Neural crest cell (in vitro differentiated cells): ENCODE data around the gene RUNX2. TPM values are rescaled to one million over a fixed set of nuclear protein-coding genes. Genes with fewer than 3 reads are reported as not detected.

Source experiments
- DNase-seq: peaks from one replicate; pipeline ENCODE4 v3.0.0; 2021; ENCODE audit warnings: low read depth, mixed read lengths, low spot score
- H3K27ac Mint-ChIP-seq: one replicate; pipeline ENCODE4 v1.8.0; 2021; ENCODE audit warnings: mild to moderate bottlenecking, mixed read lengths; ENCODE audit not compliant: unreplicated experiment
- H3K27me3 Mint-ChIP-seq: 2 replicates; pipeline ENCODE4 v1.8.0; 2021; ENCODE audit warnings: low read depth, mild to moderate bottlenecking, mixed read lengths
- H3K36me3 Mint-ChIP-seq: 2 replicates; pipeline ENCODE4 v1.8.0; 2021; ENCODE audit warnings: low read depth, mild to moderate bottlenecking, mixed read lengths
- H3K4me1 Mint-ChIP-seq: 2 replicates; pipeline ENCODE4 v1.8.0; 2021; ENCODE audit warnings: mixed read lengths
- H3K4me3 Mint-ChIP-seq: one replicate; pipeline ENCODE4 v1.8.0; 2021; ENCODE audit warnings: mild to moderate bottlenecking, mixed read lengths
- H3K9me3 Mint-ChIP-seq: 2 replicates; pipeline ENCODE4 v1.8.0; 2021; ENCODE audit warnings: mixed read lengths
- total RNA-seq: library from RNA; stranded (reverse); gene quantifications from 2 replicates; pipeline ENCODE4 v1.2.1, GENCODE V29; 2021
- TF ChIP-seq, protein P1 (sequence below): fragments of 200-600 bp; sonication (generic); conservative IDR thresholded peaks from 2 replicates; pipeline ENCODE4 v1.5.0; 2021; ENCODE audit warnings: antibody characterized with exemption, mild to moderate bottlenecking

RUNX2 gene
- total RNA-seq, 1 donor from 2014 or later = 0.16 TPM

DNA sequence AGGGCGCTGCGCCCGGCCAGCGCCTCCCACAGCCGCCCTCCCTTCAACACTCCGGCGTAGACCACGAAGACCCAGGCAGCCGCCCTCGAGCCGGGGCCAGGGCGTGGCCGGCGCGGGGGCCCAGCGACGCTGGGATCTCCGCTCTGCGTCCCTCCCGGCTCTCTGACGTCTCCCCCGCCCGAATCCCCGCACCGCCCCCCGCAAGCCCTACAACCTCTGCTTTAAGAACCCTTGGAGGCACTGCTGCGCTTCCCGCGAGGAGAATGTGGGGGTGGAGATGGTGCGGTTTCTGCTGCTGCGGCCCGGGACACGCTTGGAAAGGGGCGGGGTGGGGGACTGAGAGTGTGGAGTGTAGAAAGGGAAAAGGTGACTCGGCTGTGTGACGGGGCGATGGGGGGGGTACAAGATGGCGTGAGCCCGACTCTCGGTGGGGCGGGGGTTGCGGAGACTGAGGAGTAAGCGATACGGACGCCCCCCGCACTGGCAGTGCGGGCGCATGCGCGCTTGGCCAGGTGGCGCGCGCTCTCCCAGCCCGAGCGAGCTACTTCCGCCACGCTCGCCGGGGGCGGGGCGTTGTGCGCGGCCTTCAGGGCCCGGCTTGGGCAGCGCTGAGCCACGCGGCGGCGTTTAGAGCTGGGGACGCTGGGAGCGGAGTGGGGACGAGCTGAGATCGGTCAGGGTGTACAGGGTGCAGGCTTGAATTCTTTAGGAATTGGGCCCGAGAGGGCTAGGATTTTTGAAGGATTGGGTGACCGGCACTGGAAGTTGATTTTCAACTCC lies 49.6 kb downstream of the RUNX2 start, which contains the start of gene SUPT3H:
SUPT3H (minus strand) TSS at position 381 of the 780 bp plus-strand sequence.
- peak; percentile 80 for DNase-seq
- Mint-ChIP-seq H3K27me3 (no peaks in the 10 kb centered on the region), H3K36me3 (no peaks in the 10 kb centered on the region), H3K4me1 (peaks cover 25% of the 10 kb centered on the region), H3K4me3 (peak within 1 kb of the TSS; percentile 99), H3K27ac (peak within 1 kb of the TSS; percentile 99), H3K9me3 (no peaks in the 10 kb centered on the region)
- TF ChIP-seq, protein P1, sequence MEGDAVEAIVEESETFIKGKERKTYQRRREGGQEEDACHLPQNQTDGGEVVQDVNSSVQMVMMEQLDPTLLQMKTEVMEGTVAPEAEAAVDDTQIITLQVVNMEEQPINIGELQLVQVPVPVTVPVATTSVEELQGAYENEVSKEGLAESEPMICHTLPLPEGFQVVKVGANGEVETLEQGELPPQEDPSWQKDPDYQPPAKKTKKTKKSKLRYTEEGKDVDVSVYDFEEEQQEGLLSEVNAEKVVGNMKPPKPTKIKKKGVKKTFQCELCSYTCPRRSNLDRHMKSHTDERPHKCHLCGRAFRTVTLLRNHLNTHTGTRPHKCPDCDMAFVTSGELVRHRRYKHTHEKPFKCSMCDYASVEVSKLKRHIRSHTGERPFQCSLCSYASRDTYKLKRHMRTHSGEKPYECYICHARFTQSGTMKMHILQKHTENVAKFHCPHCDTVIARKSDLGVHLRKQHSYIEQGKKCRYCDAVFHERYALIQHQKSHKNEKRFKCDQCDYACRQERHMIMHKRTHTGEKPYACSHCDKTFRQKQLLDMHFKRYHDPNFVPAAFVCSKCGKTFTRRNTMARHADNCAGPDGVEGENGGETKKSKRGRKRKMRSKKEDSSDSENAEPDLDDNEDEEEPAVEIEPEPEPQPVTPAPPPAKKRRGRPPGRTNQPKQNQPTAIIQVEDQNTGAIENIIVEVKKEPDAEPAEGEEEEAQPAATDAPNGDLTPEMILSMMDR = peak; percentile 30

DNA sequence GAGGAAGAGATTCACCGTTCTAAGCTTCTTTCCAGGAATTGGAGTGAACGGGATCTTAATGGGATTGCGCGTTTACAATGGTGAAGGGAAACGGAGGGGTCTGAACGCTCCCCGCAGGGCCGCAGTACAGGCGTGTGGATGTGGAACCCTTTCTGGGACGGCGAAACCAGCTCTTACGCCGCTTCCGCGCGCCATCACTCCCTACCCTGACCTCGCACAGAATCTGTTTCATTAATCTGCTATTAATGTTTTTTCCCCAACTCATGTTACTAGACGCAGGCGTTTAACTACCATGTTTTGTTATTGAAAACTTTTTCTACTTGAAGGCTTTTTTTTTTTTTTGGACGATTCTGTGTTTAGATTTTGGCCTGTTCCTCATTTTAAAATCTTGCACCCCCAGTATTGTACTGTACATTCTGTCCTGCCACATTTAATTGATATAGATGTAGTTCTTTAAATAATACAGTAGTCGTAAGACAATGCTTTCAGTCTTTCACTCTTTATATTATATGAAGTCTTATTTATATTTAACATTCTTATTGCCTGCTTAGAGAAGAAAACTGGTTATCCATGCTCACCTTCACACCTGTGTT lies 50.3 kb downstream of the RUNX2 start:
- DNase-seq = no peak
- no peaks in the 10 kb centered on the region for H3K27me3 Mint-ChIP-seq
- no peaks in the 10 kb centered on the region for H3K9me3 Mint-ChIP-seq
- peak overlapping the region; percentile 99 for H3K4me3 Mint-ChIP-seq
- no peaks in the 10 kb centered on the region for H3K36me3 Mint-ChIP-seq
- peak overlapping the region; percentile 99 for H3K27ac Mint-ChIP-seq
- H3K4me1 Mint-ChIP-seq = peaks cover 25% of the 10 kb centered on the region
- TF ChIP-seq, protein P1 = no peak

DNA sequence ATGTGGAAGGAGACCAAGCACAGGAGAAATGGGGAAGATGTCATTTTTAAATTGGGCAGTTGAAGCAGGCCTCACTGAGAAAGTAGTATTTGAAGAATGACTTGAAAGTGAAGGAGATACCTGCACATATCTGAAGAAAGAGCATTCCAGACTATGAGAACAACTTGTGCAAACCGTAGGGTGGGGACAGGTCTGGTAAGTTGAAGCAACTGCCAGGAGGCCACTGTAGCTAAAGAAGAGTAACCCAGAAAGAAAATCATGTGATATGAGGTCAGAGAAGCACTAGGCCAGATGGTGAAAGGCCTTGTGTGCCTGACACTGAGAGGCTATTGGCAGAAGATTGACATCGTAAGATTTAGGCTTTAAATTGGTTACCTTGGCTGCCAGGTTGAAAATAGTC lies 54.3 kb downstream of the RUNX2 start:
- no peaks in the 10 kb centered on the region for H3K9me3 Mint-ChIP-seq
- TF ChIP-seq, protein P1 = no peak
- H3K4me3 Mint-ChIP-seq = no peak overlapping the region
- no peak for DNase-seq
- peaks cover 12% of the 10 kb centered on the region for H3K4me1 Mint-ChIP-seq
- H3K27ac Mint-ChIP-seq = no peak overlapping the region
- H3K36me3 Mint-ChIP-seq = no peaks in the 10 kb centered on the region
- no peaks in the 10 kb centered on the region for H3K27me3 Mint-ChIP-seq

DNA sequence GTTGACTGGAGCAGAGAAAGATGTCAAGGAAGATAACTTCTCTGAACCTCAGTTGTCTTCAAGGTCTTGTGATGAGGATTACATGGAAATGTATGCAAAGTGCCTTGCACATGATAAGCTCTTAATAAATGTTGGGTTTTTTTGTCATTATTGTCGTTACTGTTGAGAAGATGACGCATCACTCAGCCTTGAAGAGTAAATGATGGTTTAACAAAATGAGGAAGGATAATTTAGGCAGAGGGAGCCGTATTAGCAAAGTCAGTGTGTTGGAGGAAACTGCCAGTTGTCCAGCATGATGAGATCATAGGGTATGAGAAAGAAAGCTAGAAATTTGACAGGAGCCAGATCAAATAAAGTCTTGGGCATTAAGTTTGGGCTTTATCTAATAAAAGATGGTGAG lies 58.4 kb downstream of the RUNX2 start:
- Mint-ChIP-seq H3K36me3 (no peaks in the 10 kb centered on the region), H3K4me3 (no peak overlapping the region), H3K9me3 (no peaks in the 10 kb centered on the region), H3K27ac (no peak overlapping the region), H3K4me1 (no peaks in the 10 kb centered on the region), H3K27me3 (no peaks in the 10 kb centered on the region)
- TF ChIP-seq, protein P1 = no peak
- no peak for DNase-seq

DNA sequence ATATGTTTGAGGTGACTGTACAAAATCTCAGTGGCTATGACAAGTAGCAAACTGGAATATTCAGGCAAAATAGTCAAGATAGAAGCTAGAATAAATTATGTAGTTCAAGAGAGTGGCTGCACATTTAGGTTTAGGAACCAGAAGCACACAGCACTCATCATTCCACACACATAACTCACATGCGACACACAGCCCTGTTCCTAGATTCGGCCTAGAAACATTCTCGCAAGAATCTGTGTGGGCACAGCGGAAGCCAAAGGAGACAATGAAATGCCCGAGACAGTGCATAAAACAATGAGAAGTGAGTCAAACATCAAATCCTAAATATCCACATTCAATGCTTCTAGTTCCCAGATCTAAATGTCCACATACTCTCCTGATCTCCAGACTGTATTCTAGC lies 59.1 kb downstream of the RUNX2 start:
- no peaks in the 10 kb centered on the region for H3K27me3 Mint-ChIP-seq
- H3K4me1 Mint-ChIP-seq = no peaks in the 10 kb centered on the region
- H3K9me3 Mint-ChIP-seq = no peaks in the 10 kb centered on the region
- H3K4me3 Mint-ChIP-seq = no peak overlapping the region
- H3K27ac Mint-ChIP-seq = no peak overlapping the region
- TF ChIP-seq, protein P1 = no peak
- no peaks in the 10 kb centered on the region for H3K36me3 Mint-ChIP-seq
- DNase-seq = no peak
